Measurements from ENCODE around the gene NYAP1. TPM values are rescaled to one million over a fixed set of nuclear protein-coding genes. Genes with fewer than 3 reads are reported as not detected.

The NYAP1 gene
- total RNA-seq, 6 donors from 2014 or later, result 0.15 to 1.4 (median 0.89) TPM; not detected in 1

DNA sequence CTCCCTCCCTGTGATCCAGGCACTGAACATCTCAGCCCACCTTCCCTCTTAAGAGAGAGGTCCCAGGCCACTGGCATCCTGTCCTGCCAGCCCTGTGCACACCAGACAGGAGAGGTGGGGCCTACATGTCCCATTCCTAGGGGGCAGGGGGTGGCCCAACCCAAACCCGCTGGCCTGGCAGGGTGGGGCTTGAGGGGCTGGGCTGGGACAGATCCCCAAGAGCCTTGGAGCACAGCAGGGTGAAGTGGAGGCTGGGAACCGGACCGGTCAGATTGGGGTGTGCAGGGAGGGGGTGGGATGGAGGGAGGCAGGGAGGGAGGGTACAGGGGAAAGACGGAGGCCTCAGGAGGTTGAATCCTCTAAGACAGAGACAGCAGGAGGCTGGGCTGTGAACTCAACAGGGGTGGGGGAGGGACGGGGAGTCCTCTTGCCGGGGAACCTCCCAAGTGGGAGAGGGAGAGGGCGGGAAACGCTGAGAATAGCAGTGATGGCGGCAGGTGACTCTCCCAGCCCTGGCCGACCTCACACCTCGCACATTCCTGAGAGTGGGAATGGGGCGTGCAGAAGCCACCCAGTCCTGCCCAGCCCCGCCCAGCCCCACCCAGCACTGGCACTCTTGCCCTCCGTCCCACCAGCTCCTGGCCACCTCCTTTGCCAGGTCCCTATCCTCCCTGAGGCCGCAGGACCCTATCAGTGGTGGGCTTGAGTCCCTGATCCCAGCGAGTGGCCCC, 11.4 kb upstream of the NYAP1 start:
- Histone ChIP-seq H3K4me3 (peak overlapping the region in 3 of 4 donors; percentile 15 to 32 (median 30)), H3K27me3 (no peaks in the 10 kb centered on the region), H3K4me1 (peaks cover 42 to 64% (median 52%) of the 10 kb centered on the region in 4 donors), H3K9me3 (no peaks in the 10 kb centered on the region), H3K36me3 (peaks cover 5 to 55% (median 28%) of the 10 kb centered on the region in 4 donors), H3K27ac (peak overlapping the region; percentile 64 to 81 (median 75))
- peak; percentile 3 to 57 for ATAC-seq (ENCODE audit: low FRiP score in 2 of 2)
- TF ChIP-seq POLR2A (IDR thresholded peaks at IDR 0.05) (no peak), EP300 (IDR thresholded peaks at IDR 0.05) (no peak), POLR2AphosphoS5 (IDR thresholded peaks at IDR 0.05) (no peak)
- TF ChIP-seq, protein P1, sequence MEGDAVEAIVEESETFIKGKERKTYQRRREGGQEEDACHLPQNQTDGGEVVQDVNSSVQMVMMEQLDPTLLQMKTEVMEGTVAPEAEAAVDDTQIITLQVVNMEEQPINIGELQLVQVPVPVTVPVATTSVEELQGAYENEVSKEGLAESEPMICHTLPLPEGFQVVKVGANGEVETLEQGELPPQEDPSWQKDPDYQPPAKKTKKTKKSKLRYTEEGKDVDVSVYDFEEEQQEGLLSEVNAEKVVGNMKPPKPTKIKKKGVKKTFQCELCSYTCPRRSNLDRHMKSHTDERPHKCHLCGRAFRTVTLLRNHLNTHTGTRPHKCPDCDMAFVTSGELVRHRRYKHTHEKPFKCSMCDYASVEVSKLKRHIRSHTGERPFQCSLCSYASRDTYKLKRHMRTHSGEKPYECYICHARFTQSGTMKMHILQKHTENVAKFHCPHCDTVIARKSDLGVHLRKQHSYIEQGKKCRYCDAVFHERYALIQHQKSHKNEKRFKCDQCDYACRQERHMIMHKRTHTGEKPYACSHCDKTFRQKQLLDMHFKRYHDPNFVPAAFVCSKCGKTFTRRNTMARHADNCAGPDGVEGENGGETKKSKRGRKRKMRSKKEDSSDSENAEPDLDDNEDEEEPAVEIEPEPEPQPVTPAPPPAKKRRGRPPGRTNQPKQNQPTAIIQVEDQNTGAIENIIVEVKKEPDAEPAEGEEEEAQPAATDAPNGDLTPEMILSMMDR (IDR thresholded peaks at IDR 0.05), result no peak
- 42 to 48% methylated on average over 5 to 11 of the region's 16 CpGs for WGBS, 2 donors
- DNase-seq, result peak in 1 of 2 donors; percentile 56

DNA sequence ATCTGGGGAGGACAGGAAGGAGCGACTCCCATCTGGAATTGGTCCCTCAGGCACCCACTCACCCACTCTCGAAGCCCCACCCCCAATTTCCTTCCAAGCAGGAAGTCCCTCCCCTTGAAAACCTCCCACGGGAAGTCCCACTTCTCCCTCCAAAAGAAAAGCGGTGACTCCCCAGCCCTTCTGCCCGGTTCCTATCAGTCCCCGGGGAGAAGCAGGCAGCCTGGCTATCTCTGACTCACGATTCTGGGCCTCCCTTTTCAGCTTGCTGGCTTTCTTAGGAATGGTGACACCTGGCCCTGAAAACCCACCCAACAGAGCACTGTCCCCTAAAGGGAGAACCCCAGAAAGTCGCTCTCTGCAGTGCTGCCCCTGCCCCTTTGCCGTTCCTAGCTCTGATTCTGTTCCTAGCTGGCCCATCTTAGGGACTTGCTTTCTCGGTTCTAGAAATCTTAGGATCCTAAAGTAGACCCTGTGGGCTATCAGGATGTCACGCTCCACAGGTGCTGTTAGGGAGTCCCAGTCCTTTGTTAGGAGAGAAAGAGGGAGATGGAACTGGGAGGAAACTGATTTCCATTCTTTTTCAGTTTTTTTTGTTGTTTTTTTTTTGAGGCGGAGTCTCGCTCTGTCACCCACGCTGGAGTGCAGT, 10.8 kb upstream of the NYAP1 start:
- Histone ChIP-seq H3K4me3 (peak overlapping the region in 3 of 4 donors; percentile 15 to 32 (median 30)), H3K9me3 (no peaks in the 10 kb centered on the region), H3K36me3 (peaks cover 5 to 48% (median 21%) of the 10 kb centered on the region in 4 donors), H3K27ac (peak overlapping the region; percentile 64 to 81 (median 75)), H3K4me1 (peaks cover 45 to 71% (median 58%) of the 10 kb centered on the region in 4 donors), H3K27me3 (no peaks in the 10 kb centered on the region)
- WGBS, 2 donors, result 41 to 52% methylated on average over 11 to 14 of the region's 14 CpGs
- peak in 1 of 2 donors; percentile 1 for ATAC-seq (ENCODE audit: low FRiP score in 2 of 2)
- TF ChIP-seq POLR2A (IDR thresholded peaks at IDR 0.05) (peak in 1 of 4 donors; percentile 12), POLR2AphosphoS5 (IDR thresholded peaks at IDR 0.05) (peak in 1 of 2 donors; percentile 43), EP300 (IDR thresholded peaks at IDR 0.05) (no peak)
- TF ChIP-seq, protein P1 (IDR thresholded peaks at IDR 0.05), result no peak
- peak in 1 of 2 donors; percentile 74 for DNase-seq

DNA sequence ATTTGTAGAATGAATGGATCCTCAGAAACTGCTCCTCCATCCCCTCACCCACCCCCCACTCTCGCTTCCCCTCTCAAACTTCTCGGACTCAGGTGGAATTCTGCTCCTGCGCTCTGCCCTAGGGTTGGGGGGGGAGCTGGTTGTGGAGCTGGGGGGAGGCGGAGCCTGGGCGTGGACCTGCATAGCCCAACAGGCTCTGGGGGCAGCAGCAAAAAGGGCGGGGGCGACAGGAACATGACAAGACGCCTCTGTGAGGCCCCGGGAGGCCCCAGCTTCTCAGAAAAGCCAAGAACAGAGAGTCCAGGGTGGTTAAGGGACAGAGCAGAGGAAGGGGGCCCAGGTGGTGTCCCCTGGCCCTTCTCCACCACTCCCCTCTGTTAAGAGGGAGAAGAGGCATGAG, 8.2 kb upstream of the NYAP1 start:
- DNase-seq (no peak), ATAC-seq (ENCODE audit: low FRiP score in 2 of 2) (no peak)
- Histone ChIP-seq H3K4me3 (peak overlapping the region in 2 of 4 donors; percentile 91 to 98), H3K4me1 (peaks cover 45 to 74% (median 59%) of the 10 kb centered on the region in 4 donors), H3K27ac (peak overlapping the region; percentile 35 to 99 (median 95)), H3K9me3 (no peaks in the 10 kb centered on the region), H3K27me3 (no peaks in the 10 kb centered on the region), H3K36me3 (peaks cover 5 to 31% (median 16%) of the 10 kb centered on the region in 4 donors)
- 44 to 51% methylated on average over 9 of the region's 9 CpGs for WGBS, 2 donors
- no peak for TF ChIP-seq EP300 (IDR thresholded peaks at IDR 0.05)

DNA sequence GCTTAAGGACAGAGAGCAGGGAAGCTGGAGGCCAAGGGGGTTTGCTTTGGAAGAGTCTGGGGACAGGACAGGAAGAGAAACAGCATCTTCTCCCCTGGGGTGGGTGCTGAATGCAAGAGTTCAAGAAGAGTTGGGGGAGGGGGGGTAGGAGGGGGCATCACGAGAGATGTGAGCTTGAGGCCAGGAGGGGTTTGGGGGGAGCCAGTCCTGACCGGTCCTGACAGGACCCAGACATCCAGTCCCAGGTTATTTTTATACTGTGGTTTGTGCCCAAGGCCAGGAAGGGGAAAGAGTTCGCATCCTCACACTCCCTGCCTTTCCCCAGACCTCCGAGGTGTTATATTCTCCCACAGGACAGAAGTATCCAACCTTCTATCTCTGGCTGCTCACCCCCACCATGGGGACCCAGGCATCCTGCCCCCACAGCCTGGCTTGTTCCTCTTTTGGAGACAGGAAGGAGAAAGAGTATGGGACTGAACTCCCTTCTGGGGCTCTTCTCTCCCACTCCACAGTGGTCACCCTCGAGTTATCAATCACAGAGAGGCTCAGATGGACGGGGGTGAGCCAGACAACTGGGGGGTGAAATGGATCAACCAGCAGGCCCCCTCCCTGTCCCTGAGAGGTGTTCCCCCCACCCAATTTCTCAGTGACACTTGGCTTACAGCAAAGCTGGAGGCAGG, 7.5 kb upstream of the NYAP1 start:
- DNase-seq (no peak), ATAC-seq (ENCODE audit: low FRiP score in 2 of 2) (no peak)
- Histone ChIP-seq H3K27ac (peak overlapping the region; percentile 35 to 99 (median 95)), H3K27me3 (no peaks in the 10 kb centered on the region), H3K4me1 (peaks cover 45 to 74% (median 59%) of the 10 kb centered on the region in 4 donors), H3K9me3 (no peaks in the 10 kb centered on the region), H3K4me3 (peak overlapping the region in 3 of 4 donors; percentile 91 to 98 (median 98)), H3K36me3 (peaks cover 5 to 24% (median 16%) of the 10 kb centered on the region in 4 donors)
- 27 to 31% methylated on average over 6 of the region's 6 CpGs for WGBS, 2 donors
- TF ChIP-seq POLR2AphosphoS5 (IDR thresholded peaks at IDR 0.05) (no peak), EP300 (IDR thresholded peaks at IDR 0.05) (no peak), POLR2A (IDR thresholded peaks at IDR 0.05) (no peak)
- TF ChIP-seq, protein P1 (IDR thresholded peaks at IDR 0.05), result no peak

All from upper lobe of left lung (tissue), 6 donors.